Liver (tissue), 3 donors: ENCODE measurements around the gene EMILIN1.

ENCODE experiments used
- HNF4G ChIP-seq: IDR thresholded peaks from 2 replicates; pipeline ENCODE4 v1.6.1; 2016; ENCODE audit warnings: antibody characterized with exemption
- RAD21 ChIP-seq, 2 donors: IDR thresholded peaks; 2 replicates each; pipeline ENCODE4 v1.6.1; 2016; ENCODE audit warnings: antibody characterized with exemption in 2 of 2, mild to moderate bottlenecking in 2 of 2
- REST ChIP-seq: IDR thresholded peaks from 2 replicates; pipeline ENCODE4 v1.6.1; 2016; ENCODE audit warnings: antibody characterized with exemption, mild to moderate bottlenecking
- SP1 ChIP-seq: IDR thresholded peaks from 2 replicates; pipeline ENCODE4 v1.6.1; 2018; ENCODE audit warnings: antibody characterized with exemption, mild to moderate bottlenecking
- TAF1 ChIP-seq: conservative IDR thresholded peaks from 2 replicates; pipeline ENCODE4 v1.6.1; 2016; ENCODE audit warnings: antibody characterized with exemption, mild to moderate bottlenecking
- YY1 ChIP-seq: IDR thresholded peaks from 2 replicates; pipeline ENCODE4 v1.6.1; 2016; ENCODE audit warnings: antibody characterized with exemption, mild to moderate bottlenecking
- ZBTB33 ChIP-seq: IDR thresholded peaks from 2 replicates; pipeline ENCODE4 v1.6.1; 2016; ENCODE audit warnings: antibody characterized with exemption
- TF ChIP-seq, protein P1 (sequence below): fragments of 150-350 bp; IDR thresholded peaks from 2 replicates; pipeline ENCODE4 v1.5.1; 2017; ENCODE audit warnings: improper control_type of control experiment, low read depth, low read length; ENCODE audit not compliant: missing input control
- TF ChIP-seq, protein P2 (sequence below): IDR thresholded peaks from 2 replicates; pipeline ENCODE4 v1.6.1; 2016; ENCODE audit warnings: antibody characterized with exemption
- TF ChIP-seq, protein P3 (sequence below): IDR thresholded peaks from 2 replicates; pipeline ENCODE4 v1.6.1; 2016; ENCODE audit warnings: antibody characterized with exemption
- donor health status: healthy.
- donor health status: healthy.

DNA sequence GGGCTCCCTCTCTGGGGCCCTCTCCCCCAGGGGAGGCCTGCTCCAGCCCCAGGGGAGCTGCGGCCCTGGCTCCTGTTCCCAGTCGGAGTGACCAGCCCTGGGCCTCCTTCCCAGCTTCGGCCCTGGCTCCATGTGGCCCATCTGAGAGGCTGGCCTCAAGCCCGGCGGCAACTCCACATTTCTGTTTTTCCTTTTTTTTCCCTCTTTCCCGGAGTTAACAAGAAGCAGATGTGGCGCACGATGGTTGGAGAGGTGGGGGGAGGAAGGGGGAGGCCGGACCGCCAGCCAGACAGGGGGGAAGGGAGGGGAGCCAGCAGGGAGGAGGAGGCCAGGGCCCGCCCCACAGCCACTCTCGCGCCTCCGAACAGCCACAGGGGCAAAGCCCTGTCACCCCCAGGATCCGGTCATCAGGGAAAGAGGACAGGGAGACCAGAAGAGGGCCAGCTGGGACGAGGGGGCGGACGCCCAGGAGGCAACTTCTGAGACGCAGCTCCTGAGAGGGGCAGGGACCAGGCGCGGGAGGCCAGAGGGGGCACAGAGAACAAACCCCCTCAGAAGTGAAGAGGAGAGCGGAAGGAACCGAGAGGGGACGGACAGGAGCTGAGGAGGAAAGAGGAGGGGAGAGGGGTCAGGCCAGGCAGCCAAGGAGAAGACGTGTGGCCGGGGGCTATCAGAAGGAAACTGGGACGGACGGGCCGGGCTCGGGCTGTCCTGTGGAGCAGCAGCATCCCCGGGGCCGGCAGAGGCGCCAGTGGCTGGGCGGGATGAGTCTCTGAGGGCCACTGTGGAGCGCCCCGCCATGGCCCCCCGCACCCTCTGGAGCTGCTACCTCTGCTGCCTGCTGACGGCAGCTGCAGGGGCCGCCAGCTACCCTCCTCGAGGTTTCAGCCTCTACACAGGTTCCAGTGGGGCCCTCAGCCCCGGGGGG is at the start of gene EMILIN1:
- TF ChIP-seq TAF1 (no peak), SP1 (peak; percentile 43), YY1 (no peak), ZBTB33 (no peak), REST (no peak), RAD21 (IDR thresholded peaks at IDR 0.05) (peak in 1 of 2 donors; percentile 17), HNF4G (no peak)
- TF ChIP-seq, protein P1, sequence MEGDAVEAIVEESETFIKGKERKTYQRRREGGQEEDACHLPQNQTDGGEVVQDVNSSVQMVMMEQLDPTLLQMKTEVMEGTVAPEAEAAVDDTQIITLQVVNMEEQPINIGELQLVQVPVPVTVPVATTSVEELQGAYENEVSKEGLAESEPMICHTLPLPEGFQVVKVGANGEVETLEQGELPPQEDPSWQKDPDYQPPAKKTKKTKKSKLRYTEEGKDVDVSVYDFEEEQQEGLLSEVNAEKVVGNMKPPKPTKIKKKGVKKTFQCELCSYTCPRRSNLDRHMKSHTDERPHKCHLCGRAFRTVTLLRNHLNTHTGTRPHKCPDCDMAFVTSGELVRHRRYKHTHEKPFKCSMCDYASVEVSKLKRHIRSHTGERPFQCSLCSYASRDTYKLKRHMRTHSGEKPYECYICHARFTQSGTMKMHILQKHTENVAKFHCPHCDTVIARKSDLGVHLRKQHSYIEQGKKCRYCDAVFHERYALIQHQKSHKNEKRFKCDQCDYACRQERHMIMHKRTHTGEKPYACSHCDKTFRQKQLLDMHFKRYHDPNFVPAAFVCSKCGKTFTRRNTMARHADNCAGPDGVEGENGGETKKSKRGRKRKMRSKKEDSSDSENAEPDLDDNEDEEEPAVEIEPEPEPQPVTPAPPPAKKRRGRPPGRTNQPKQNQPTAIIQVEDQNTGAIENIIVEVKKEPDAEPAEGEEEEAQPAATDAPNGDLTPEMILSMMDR: no peak
- TF ChIP-seq, protein P2, sequence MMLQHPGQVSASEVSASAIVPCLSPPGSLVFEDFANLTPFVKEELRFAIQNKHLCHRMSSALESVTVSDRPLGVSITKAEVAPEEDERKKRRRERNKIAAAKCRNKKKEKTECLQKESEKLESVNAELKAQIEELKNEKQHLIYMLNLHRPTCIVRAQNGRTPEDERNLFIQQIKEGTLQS: no peak
- TF ChIP-seq, protein P3, sequence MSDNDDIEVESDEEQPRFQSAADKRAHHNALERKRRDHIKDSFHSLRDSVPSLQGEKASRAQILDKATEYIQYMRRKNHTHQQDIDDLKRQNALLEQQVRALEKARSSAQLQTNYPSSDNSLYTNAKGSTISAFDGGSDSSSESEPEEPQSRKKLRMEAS: no peak
